ENCODE results near the gene TAF6.
A peak's percentile ranks its signal among the peaks of the same experiment; 100 is the strongest.
"Not testable (repeated sequence)": the region's sequence is repeated elsewhere in the genome, so short reads cannot be mapped to it uniquely, and the experiment has no call there.

The TAF6 gene

GRCh38 chr7:100137851-100138760 lies 18.9 kb upstream of the TAF6 start:
- DNase-seq (ENCODE audit: insufficient read length, low spot score) (no peak), FAIRE-seq (no peak)
- no peak for TF ChIP-seq POLR2A (IDR thresholded peaks at IDR 0.05; ENCODE audit: low read depth, low read length)

GRCh38 chr7:100132697-100133151 lies 13.6 kb upstream of the TAF6 start:
- DNase-seq (ENCODE audit: insufficient read length, low spot score), result peak; percentile 66
- no peak for TF ChIP-seq POLR2A (IDR thresholded peaks at IDR 0.05; ENCODE audit: low read depth, low read length)
- FAIRE-seq, result no peak

- TF ChIP-seq POLR2A (IDR thresholded peaks at IDR 0.05; ENCODE audit: low read depth, low read length), result no peak
- FAIRE-seq (no peak), DNase-seq (ENCODE audit: insufficient read length, low spot score) (no peak)
Observed at GRCh38 chr7:100132126-100132525, 13.0 kb upstream of the TAF6 start.

- no peak for TF ChIP-seq POLR2A (IDR thresholded peaks at IDR 0.05; ENCODE audit: low read depth, low read length)
- DNase-seq (ENCODE audit: insufficient read length, low spot score), result peak; percentile 72
Observed at GRCh38 chr7:100130608-100131453, 11.7 kb upstream of the TAF6 start.

GRCh38 chr7:100130220-100130607 lies 11.1 kb upstream of the TAF6 start:
- FAIRE-seq; DNase-seq (ENCODE audit: insufficient read length, low spot score): not testable (repeated sequence)

More at GRCh38 chr7:100130608-100131453, 11.7 kb upstream of the TAF6 start:
- FAIRE-seq, result no peak

- no peak for TF ChIP-seq POLR2A (IDR thresholded peaks at IDR 0.05; ENCODE audit: low read depth, low read length)
- FAIRE-seq (no peak), DNase-seq (ENCODE audit: insufficient read length, low spot score) (no peak)
Observed at GRCh38 chr7:100128637-100128963, 9.4 kb upstream of the TAF6 start.

GRCh38 chr7:100127866-100128636 lies 8.9 kb upstream of the TAF6 start:
- no peak for FAIRE-seq
- no peak for TF ChIP-seq POLR2A (IDR thresholded peaks at IDR 0.05; ENCODE audit: low read depth, low read length)
- DNase-seq (ENCODE audit: insufficient read length, low spot score), result no peak

- FAIRE-seq, result no peak
- peak; percentile 72 for TF ChIP-seq POLR2A (IDR thresholded peaks at IDR 0.05; ENCODE audit: low read depth, low read length)
- DNase-seq (ENCODE audit: insufficient read length, low spot score), result peak; percentile 78
Observed at GRCh38 chr7:100126931-100127865, 8.0 kb upstream of the TAF6 start, which contains the start of gene MBLAC1. Gene MBLAC1, plus strand, starts transcription at chr7:100126967. Its CDS starts 429 bp downstream, at chr7:100127396.

- no peak for DNase-seq (ENCODE audit: insufficient read length, low spot score)
Observed at GRCh38 chr7:100126239-100126930, 7.2 kb upstream of the TAF6 start.

GRCh38 chr7:100124301-100125230 lies 5.4 kb upstream of the TAF6 start:
- DNase-seq (ENCODE audit: insufficient read length, low spot score) (no peak), FAIRE-seq (no peak)
- no peak for TF ChIP-seq POLR2A (IDR thresholded peaks at IDR 0.05; ENCODE audit: low read depth, low read length)

More at GRCh38 chr7:100126239-100126930, 7.2 kb upstream of the TAF6 start:
- no peak for TF ChIP-seq POLR2A (IDR thresholded peaks at IDR 0.05; ENCODE audit: low read depth, low read length)
- FAIRE-seq, result no peak

GRCh38 chr7:100122568-100122967 lies 3.4 kb upstream of the TAF6 start:
- no peak for FAIRE-seq
- no peak for DNase-seq (ENCODE audit: insufficient read length, low spot score)
- TF ChIP-seq POLR2A (IDR thresholded peaks at IDR 0.05; ENCODE audit: low read depth, low read length), result no peak
